Stimulated activated CD8-positive, alpha-beta memory T cell treated with anti-CD3 and anti-CD28 coated beads, Interleukin-4, amount 100 ng/mL, for 4 hours (primary cell): ENCODE measurements around the gene ZFPL1.

Source experiments
- DNase-seq, 2 donors: peaks; one replicate each; pipeline ENCODE4 v3.0.0-alpha.2; 2020; ENCODE audit warnings: low read depth in 2 of 2, low spot score in 1 of 2

The ZFPL1 gene

GRCh38 chr11:65128182-65129145 is 44.4 kb downstream of the ZFPL1 start:
- DNase-seq, result no peak

GRCh38 chr11:65129649-65130441 is 45.8 kb downstream of the ZFPL1 start:
- DNase-seq, result no peak

DNA sequence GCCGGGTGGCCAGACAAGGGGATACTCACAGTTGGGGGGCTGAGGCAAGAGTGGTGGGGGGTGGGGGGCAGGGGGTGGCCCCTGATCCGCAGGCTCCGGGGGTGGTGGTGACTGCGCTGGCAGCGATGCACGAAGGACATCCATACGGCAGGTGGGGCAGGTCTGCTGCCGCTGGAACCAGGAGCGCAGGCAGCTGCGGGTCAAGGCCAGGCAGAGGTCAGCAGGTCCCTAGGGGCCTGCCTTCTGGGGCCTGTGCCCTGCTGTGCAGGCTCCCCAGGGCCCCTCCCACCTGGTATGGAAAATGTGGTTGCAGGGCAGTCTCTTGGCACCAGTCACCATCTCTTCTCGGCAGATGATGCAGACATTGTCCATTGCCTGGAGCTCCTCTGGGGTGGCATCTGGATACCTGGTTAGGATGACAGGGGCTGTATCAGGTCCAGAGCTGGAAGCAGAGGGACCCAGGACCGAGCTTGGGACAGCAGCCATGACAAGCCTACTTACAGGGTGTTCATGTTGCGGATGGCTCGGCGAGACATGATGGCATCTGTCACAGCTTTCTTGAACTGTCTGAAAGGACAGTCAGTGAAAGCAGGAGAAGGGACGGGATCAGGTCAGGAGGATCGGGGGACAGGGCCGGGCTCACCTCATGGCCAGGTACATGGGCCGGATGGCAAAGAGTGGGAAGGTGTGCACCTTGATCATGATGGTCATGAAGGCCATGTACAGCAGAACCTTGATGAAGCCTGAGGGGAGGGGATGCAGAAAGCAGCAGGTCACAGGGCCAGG is 46.8 kb downstream of the ZFPL1 start:
- DNase-seq, result no peak

DNA sequence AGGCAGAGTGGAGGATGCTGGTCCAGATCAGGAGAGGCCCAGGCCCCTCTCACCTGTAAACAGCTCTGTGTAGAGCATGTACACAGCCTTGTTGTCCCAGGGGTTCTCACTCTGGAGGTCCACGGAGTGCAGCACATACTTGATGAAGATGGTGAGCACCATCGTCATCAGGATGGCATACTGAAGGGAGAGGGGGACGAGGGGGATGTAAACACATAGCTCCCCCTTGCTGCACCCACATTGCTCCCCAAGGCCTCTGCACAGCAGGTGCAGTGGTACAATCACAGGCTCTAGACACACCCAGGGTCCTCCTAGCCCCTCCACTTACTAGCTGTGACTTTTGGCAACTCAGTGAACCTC is 47.4 kb downstream of the ZFPL1 start:
- DNase-seq, result no peak

GRCh38 chr11:65131895-65132237 is 47.8 kb downstream of the ZFPL1 start:
- no peak for DNase-seq

GRCh38 chr11:65132238-65132987 is 48.4 kb downstream of the ZFPL1 start:
- no peak for DNase-seq

DNA sequence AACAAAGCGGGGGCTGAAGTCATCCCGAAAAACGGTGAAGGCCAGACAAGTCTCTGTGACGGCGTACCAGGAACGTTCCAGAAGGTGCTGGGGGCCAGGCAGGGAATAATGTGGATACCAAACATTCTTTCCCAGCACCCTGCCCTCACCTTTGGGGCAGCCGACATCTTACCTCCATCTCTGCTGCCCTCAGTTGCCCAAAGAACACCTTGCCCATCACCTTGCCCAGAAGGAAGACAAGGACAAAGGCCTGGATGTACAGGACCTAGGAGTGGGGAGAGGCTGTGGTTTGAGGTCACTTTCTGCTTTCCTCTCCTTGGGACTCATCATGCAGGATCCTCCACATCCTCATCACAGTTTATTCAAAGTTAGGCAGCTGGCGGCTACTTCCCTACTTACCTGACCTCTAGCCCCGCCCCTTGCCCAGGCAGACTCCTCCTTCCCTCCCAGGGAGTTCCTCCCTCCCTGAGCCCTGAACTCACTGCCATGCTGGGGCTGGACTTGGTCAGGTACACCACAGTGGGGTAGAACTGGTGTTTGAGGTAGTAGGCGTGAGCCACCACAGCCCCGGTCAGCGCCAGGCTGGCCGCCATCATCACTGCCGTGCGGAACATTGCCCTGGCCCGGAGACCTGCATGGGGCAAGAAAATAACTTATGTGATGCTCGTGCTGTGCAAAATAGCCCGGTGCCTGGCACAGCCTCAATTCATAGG is 49.1 kb downstream of the ZFPL1 start:
- no peak for DNase-seq

DNA sequence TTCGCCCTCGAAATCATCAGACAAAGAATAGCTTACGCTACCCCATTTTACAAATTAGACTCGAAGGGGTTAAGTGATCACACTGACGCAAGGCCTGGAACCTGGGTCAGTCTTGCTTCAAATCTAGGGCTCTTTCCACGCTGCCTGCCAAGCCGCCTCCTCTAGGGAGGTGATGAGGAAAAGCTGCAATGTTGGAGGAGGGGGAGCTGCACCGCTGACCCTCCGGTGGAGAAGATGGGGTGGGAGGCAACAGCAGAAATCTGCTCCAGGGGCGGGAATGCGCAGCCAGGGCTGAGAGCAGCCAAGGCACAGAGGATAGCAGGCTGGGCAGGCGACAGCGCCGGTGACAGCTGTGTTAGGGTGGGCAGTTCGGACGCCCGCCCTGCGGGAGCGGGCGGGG is 49.7 kb downstream of the ZFPL1 start:
- no peak for DNase-seq

DNA sequence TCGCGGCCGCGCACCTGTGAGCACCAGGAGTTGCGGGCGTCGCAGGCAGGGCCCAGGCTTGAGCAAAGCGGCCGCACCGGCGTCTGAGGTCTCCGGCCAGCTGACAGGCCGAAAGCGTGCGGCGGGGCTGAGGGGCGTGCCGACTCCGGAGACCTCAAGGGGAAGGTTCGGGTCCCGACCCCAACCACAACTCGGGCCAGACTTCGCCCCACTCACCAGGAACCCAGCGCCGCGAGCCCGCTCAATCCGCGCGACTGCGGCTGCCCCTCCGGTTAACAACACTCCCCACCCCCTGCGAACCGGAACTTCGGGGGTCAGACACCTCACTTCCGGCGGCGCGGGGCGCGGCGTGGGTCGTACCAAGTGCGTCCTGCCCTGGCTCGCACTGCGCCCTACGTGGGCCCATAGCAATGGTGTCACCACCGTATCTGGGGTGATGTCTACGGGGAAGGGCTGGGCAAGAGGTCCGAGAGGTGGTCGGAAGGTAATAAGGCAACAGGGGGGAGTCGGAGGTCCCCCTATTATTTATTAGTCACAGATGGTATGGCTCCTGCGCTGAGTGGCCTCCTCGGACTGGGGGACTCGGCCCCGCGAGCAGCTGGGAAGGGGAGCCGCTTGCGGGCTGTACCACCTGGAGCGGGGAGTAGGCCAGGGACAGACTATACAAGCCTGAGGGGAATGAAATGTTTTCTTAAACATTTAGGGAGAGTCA is 50.4 kb downstream of the ZFPL1 start, which contains the start of gene SYVN1:
Gene SYVN1 (minus strand): TSS at position 280 of the 712 bp plus-strand sequence. CDS start 918 bp downstream, outside the sequence.
- peak; percentile 82 to 86 for DNase-seq

DNA sequence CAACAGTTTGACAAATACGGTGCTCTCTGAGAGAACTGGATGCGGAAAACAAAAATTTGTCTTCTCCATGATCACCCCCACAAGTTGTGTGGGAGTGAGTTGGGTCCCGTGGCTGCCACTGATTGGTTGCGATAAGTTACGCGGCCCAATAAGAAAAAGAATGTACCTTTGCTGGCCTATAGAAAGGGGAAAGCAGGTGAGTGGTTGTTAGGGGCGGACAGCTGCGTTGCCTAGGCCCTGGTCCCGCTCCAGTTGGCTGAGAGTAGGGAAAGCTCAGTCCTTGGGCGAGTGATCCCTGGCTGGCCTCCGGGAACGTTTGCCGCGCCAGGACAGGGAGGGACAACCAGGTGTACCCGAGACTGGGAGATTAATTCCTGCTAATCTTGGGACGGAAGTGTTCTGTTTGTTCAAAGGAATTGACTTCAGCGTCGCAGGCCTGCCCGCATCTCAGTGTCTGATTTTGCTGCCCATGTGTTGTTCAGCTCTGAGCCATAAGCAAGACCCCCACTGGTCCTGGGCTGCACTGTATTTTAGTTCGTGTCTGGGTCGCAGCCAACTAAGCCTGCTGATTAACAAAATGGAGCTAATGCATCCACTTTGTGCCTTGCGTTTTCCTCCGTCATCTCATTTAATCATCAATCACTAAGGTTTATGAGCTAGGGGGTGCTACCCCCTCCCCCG is 51.1 kb downstream of the ZFPL1 start:
- peak; percentile 52 to 71 for DNase-seq

GRCh38 chr11:65135633-65136145 is 51.7 kb downstream of the ZFPL1 start:
- no peak for DNase-seq

DNA sequence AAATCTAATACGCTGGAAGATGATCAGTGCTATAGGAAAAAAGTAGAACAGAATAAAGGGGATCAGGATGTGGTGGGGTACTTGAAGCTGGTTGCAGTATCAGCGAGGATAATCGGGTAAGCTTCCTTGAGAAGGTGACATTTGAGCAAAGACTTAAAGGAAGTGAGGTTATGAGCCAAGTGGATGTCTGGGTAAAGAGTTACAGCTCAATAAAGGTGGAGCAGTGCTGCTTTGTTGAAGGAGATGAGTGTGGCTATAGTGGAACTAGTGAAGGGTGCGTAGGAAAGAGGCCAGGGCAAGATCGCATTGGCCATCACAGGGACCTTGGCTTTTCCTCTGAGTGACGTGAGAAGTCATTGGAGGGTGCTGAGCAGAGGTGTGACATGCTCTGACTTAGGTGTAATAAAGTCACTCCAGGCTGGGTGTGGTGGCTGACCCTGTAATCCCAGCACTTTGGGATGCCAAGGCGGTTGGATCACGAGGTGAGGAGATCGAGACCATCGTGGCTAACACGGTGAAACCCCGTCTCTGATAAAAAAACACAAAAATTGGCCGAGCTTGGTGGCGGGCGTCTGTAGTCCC is 52.6 kb downstream of the ZFPL1 start:
- DNase-seq, result no peak
